Retinal pigment epithelial cell (primary cell): ENCODE results near the gene AGBL1.

Experiments
- DNase-seq: peaks from one replicate; pipeline ENCODE4 v3.0.0-alpha.2; 2010; ENCODE audit warnings: low read depth
- H3K4me3 ChIP-seq: 2 replicates; pipeline ENCODE4 v1.5.1; 2011; ENCODE audit warnings: mild to moderate bottlenecking, low read length, control low read depth, moderate library complexity
- CTCF ChIP-seq: conservative IDR thresholded peaks from 2 replicates; pipeline ENCODE4 v1.5.1; 2011; ENCODE audit warnings: low read depth, low read length, control low read depth, inconsistent platforms

The AGBL1 gene

GRCh38 chr15:86634992-86635638, 555.4 kb downstream of the AGBL1 start:
- no peak for DNase-seq
- H3K4me3 ChIP-seq = no peak overlapping the region
- no peak for TF ChIP-seq CTCF

GRCh38 chr15:86644339-86644738, 564.7 kb downstream of the AGBL1 start:
- H3K4me3 ChIP-seq = no peak overlapping the region
- TF ChIP-seq CTCF = no peak
- no peak for DNase-seq

- TF ChIP-seq CTCF = no peak
- peak; percentile 7 for DNase-seq
- peak overlapping the region; percentile 16 for H3K4me3 ChIP-seq
Observed at GRCh38 chr15:86645925-86646500, 566.3 kb downstream of the AGBL1 start.

GRCh38 chr15:86647810-86648440, 568.3 kb downstream of the AGBL1 start:
- DNase-seq = no peak
- no peak for TF ChIP-seq CTCF
- no peak overlapping the region for H3K4me3 ChIP-seq

GRCh38 chr15:86649277-86649676, 569.6 kb downstream of the AGBL1 start:
- DNase-seq = no peak
- H3K4me3 ChIP-seq = no peak overlapping the region
- TF ChIP-seq CTCF = no peak

GRCh38 chr15:86650094-86650493, 570.4 kb downstream of the AGBL1 start:
- H3K4me3 ChIP-seq = no peak overlapping the region
- no peak for TF ChIP-seq CTCF
- no peak for DNase-seq
